Measurements from ENCODE around the gene BCL7C. TPM values are rescaled to one million over a fixed set of nuclear protein-coding genes. Genes with fewer than 3 reads are reported as not detected.
"Not testable (repeated sequence)": the region's sequence is repeated elsewhere in the genome, so short reads cannot be mapped to it uniquely, and the experiment has no call there.

The BCL7C gene
- total RNA-seq, 3 donors from 2014 or later (not counting 1 experiment from before 2014, with no cell fraction given), result 25.1 to 28.5 (median 27.4) TPM

DNA sequence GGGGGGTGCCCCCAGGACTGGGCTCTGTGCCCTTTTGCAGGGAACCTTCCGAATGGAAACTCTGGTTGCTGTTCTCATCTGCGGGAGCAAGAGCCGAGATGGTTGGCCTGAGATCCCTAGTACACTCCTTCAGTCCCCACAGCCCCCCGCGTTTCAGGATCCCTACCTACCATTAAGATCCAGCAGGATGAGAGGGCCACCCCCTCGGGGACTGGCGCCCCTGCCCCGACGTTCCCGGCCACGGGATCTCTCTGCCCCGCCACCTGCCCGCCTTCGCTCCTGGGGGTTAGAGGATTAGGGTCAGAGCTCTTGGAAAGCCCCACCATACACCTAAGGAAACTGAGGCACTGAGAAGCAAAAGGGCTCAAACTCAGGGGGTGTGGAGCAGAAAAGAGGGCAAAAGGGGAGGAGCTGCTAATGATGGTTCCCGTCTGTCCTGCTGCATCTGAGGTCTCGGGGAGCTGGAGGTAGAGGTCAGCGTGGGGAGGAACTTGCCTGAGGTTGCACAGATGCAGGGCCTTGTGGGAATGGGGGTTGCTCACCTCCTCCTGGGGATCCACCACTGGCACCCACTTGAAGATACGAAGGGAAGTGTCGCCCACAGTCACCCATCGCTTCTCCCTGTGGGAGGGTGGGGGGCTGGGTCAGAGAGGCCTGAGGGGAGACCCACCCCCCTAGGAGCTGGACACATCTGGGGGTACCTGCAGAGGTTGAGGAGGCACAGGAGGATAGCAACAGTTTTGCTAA, 1.0 kb downstream of the BCL7C start:
- TF ChIP-seq, protein P1, sequence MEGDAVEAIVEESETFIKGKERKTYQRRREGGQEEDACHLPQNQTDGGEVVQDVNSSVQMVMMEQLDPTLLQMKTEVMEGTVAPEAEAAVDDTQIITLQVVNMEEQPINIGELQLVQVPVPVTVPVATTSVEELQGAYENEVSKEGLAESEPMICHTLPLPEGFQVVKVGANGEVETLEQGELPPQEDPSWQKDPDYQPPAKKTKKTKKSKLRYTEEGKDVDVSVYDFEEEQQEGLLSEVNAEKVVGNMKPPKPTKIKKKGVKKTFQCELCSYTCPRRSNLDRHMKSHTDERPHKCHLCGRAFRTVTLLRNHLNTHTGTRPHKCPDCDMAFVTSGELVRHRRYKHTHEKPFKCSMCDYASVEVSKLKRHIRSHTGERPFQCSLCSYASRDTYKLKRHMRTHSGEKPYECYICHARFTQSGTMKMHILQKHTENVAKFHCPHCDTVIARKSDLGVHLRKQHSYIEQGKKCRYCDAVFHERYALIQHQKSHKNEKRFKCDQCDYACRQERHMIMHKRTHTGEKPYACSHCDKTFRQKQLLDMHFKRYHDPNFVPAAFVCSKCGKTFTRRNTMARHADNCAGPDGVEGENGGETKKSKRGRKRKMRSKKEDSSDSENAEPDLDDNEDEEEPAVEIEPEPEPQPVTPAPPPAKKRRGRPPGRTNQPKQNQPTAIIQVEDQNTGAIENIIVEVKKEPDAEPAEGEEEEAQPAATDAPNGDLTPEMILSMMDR (IDR thresholded peaks at IDR 0.05), result no peak
- no peak for ATAC-seq
- H3K9me3 Mint-ChIP-seq, result no peaks in the 10 kb centered on the region
- Histone ChIP-seq H3K27ac (ENCODE audit: low read length) (peak overlapping the region; percentile 65), H3K27me3 (ENCODE audit: control insufficient read depth, insufficient read depth, low read length) (no peaks in the 10 kb centered on the region), H3K4me1 (ENCODE audit: control insufficient read depth, insufficient read depth, low read length) (peaks cover 42% of the 10 kb centered on the region), H3K9me3 (ENCODE audit: control insufficient read depth, insufficient read depth, low read length) (no peaks in the 10 kb centered on the region), H3K4me3 (ENCODE audit: low read length) (peak overlapping the region; percentile 62), H3K36me3 (ENCODE audit: control insufficient read depth, insufficient read depth, low read length) (peaks cover 13% of the 10 kb centered on the region)
- H3K27me3 Mint-ChIP-seq (ENCODE audit: low read depth in 2 of 2), result no peaks in the 10 kb centered on the region
- peak overlapping the region; percentile 89 for H3K4me3 Mint-ChIP-seq
- no peaks in the 10 kb centered on the region for H3K36me3 Mint-ChIP-seq
- peak overlapping the region; percentile 77 to 93 for H3K27ac Mint-ChIP-seq
- peaks cover 28 to 55% of the 10 kb centered on the region in 2 donors for H3K4me1 Mint-ChIP-seq
- DNase-seq, result peak in 1 of 2 donors; percentile 28
- 45% methylated on average over 11 of the region's 20 CpGs for WGBS (ENCODE audit: insufficient coverage)
- intact Hi-C loops (cut with micrococcal nuclease), result no loop called here

DNA sequence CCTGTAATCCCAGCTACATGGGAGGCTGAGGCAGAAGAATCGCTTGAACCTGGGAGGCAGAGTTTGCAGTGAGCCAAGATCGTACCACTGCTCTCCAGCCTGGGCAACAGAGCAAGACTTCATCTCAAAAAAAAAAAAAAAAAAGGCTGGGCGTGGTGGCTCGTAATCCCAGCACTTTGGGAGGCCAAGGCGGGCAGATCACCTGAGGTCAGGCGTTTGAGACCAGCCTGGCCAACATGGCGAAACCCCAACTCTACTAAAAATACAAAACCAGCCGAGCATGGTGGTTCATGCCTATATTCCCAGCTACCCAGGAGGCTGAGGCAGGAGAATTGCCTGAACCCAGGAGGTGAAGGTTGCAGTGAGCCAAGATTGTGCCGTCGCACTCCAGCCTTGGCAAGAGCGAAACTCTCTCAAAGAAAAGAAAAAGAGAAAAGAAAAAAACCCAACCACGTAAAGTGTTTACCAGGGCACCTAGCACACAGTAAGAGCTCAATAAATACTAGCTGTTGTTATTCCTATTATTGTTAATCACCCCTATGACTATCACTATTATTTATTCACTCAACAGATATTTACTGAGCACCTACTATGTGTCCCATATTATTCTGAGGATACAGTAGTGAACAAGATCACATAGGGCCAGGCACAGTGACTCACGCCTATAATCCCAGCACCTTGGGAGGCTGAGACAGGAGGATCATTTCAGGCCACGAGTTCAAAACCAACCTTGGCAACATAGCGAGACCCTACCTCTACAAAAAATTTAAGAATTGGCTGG, 2.6 kb downstream of the BCL7C start:
- H3K4me3 ChIP-seq (ENCODE audit: low read length); H3K27me3 Mint-ChIP-seq (ENCODE audit: low read depth in 2 of 2); H3K36me3 Mint-ChIP-seq; H3K9me3 Mint-ChIP-seq; H3K27ac Mint-ChIP-seq; intact Hi-C loops (cut with micrococcal nuclease); H3K27ac ChIP-seq (ENCODE audit: low read length); H3K9me3 ChIP-seq (ENCODE audit: control insufficient read depth, insufficient read depth, low read length); H3K27me3 ChIP-seq (ENCODE audit: control insufficient read depth, insufficient read depth, low read length); ATAC-seq; DNase-seq: not testable (repeated sequence)
- H3K4me1 ChIP-seq (ENCODE audit: control insufficient read depth, insufficient read depth, low read length), result peaks cover 27% of the 10 kb centered on the region
- Mint-ChIP-seq H3K4me1 (peaks cover 23 to 45% of the 10 kb centered on the region in 2 donors), H3K4me3 (peak overlapping the region; percentile 25)
- 97% methylated on average over 13 of the region's 15 CpGs for WGBS (ENCODE audit: insufficient coverage)
- H3K36me3 ChIP-seq (ENCODE audit: control insufficient read depth, insufficient read depth, low read length), result peaks cover 18% of the 10 kb centered on the region

DNA sequence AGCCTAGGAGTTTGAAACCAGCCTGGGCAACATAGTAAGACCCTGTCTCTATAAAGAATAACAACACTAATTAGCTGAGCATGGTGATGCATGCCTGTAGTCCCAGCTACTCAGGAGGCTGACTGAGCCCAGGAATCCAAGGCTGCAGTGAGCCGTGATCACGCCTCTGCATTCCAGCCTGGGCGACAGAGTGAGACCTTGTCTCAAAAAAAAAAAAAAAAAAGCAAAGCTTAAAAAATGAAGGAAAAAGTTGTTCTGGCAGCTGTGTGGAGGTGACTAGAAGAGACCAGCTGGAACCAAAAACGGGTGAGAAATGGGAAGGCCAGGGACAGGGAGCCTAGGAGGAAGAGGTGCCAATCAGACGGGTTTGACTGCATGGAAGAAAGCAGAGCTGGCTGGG, 4.2 kb downstream of the BCL7C start:
- Mint-ChIP-seq H3K9me3 (no peaks in the 10 kb centered on the region), H3K4me3 (no peak overlapping the region), H3K4me1 (peaks cover 18 to 34% of the 10 kb centered on the region in 2 donors), H3K27me3 (ENCODE audit: low read depth in 2 of 2) (no peaks in the 10 kb centered on the region), H3K36me3 (no peaks in the 10 kb centered on the region), H3K27ac (peak overlapping the region in 1 of 2 donors; percentile 41)
- TF ChIP-seq, protein P1 (IDR thresholded peaks at IDR 0.05), result no peak
- Histone ChIP-seq H3K4me1 (ENCODE audit: control insufficient read depth, insufficient read depth, low read length) (peaks cover 20% of the 10 kb centered on the region), H3K27me3 (ENCODE audit: control insufficient read depth, insufficient read depth, low read length) (no peaks in the 10 kb centered on the region), H3K27ac (ENCODE audit: low read length) (no peak overlapping the region), H3K9me3 (ENCODE audit: control insufficient read depth, insufficient read depth, low read length) (no peaks in the 10 kb centered on the region), H3K36me3 (ENCODE audit: control insufficient read depth, insufficient read depth, low read length) (peaks cover 27% of the 10 kb centered on the region), H3K4me3 (ENCODE audit: low read length) (no peak overlapping the region)
- ATAC-seq (no peak), DNase-seq (no peak)
- WGBS (ENCODE audit: insufficient coverage), result 92% methylated on average over 5 of the region's 5 CpGs
- intact Hi-C loops (cut with micrococcal nuclease), result no loop called here

DNA sequence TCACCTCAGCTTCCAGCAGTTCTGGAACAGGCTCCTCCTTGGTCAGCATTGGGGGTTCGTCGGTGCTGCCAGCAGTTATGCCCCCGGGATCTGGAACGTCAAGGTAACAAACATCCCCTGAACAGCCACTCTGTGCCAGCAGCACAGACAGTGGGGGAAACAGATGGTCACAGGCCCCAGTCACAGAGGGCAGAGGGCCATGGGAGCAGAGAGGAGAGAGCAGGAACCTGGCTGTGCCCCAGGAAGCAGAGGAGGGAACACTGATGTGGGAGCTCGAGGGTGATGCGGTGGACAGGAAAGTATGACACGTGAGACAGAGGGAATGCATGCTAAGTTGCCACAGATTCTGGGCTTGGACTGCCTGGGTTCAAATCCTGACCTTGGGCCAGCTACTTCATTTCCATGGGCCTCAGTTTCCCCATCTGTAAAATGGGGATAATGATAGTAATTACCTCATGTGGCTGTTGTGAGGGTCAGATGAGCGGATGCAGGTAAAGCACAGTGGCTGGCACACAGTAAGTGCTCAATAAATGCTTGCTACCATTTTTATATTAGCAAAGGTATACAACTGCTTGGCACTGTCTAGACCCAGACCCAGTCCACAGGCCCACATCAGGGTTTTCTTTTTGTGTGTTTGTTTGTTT, 4.9 kb downstream of the BCL7C start:
- no peak overlapping the region for H3K27ac Mint-ChIP-seq
- intact Hi-C loops (cut with micrococcal nuclease), result no loop called here
- H3K27me3 Mint-ChIP-seq (ENCODE audit: low read depth in 2 of 2), result no peaks in the 10 kb centered on the region
- DNase-seq (no peak), ATAC-seq (no peak)
- H3K36me3 ChIP-seq (ENCODE audit: control insufficient read depth, insufficient read depth, low read length), result peaks cover 27% of the 10 kb centered on the region
- no peak overlapping the region for H3K4me3 ChIP-seq (ENCODE audit: low read length)
- H3K27me3 ChIP-seq (ENCODE audit: control insufficient read depth, insufficient read depth, low read length), result no peaks in the 10 kb centered on the region
- no peaks in the 10 kb centered on the region for H3K9me3 ChIP-seq (ENCODE audit: control insufficient read depth, insufficient read depth, low read length)
- H3K9me3 Mint-ChIP-seq, result no peaks in the 10 kb centered on the region
- H3K4me1 Mint-ChIP-seq, result peaks cover 12 to 29% of the 10 kb centered on the region in 2 donors
- no peaks in the 10 kb centered on the region for H3K36me3 Mint-ChIP-seq
- TF ChIP-seq, protein P1 (IDR thresholded peaks at IDR 0.05), result no peak
- no peak overlapping the region for H3K4me3 Mint-ChIP-seq
- no peak overlapping the region for H3K27ac ChIP-seq (ENCODE audit: low read length)
- 96% methylated on average over 8 of the region's 8 CpGs for WGBS (ENCODE audit: insufficient coverage)
- peaks cover 15% of the 10 kb centered on the region for H3K4me1 ChIP-seq (ENCODE audit: control insufficient read depth, insufficient read depth, low read length)
